ENCODE results near the gene TNFRSF4. TPM values are rescaled to one million over a fixed set of nuclear protein-coding genes. Genes with fewer than 3 reads are reported as not detected.
A peak's percentile ranks its signal among the peaks of the same experiment; 100 is the strongest.

The TNFRSF4 gene
- polyA plus RNA-seq, 2 of the 4 experiments (the other 2 are of a cell fraction): not detected

DNA sequence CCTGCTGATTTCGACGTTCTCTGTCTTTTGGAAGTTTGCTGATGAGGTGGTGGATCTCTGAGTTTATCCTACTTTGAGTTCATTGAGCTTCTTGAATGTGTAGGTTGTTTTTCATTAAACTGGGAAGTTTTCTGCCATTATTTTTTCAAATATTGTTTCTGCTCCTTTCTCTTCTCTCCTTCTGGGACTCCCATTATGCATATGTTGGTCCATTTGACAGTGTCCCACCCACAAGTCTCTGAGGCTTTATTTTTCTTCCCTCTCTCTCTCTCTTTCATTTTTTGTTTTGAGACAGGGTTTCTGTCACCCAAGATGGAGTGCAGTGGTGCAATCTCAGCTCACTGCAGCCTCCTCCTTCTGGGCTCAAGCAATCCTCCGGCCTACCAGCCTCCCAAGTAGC lies 19.2 kb downstream of the TNFRSF4 start:
- ChIA-PET POLR2A (no interaction called here), CTCF (interaction anchor here (1.4 kb wide), 1 partner anchor 77 kb away, joined by 3 read pairs; no protein-coding TSS in a partner anchor)
- H3K4me3 ChIP-seq: no peak overlapping the region
- ATAC-seq (no peak), DNase-seq (ENCODE audit: low read depth in 1 of 2, low spot score in 1 of 2) (peak in 1 of 2 experiments; percentile 33), FAIRE-seq (no peak)
- H3K4me1 ChIP-seq: no peaks in the 10 kb centered on the region
- TF ChIP-seq POLR2AphosphoS2 (conservative IDR thresholded peaks at IDR 0.05; ENCODE audit: low read length): no peak
- TF ChIP-seq SREBF2 (IDR thresholded peaks at IDR 0.05): no peak
- no peak for TF ChIP-seq FOSL2 (IDR thresholded peaks at IDR 0.05)
- no peak for TF ChIP-seq FOSL2 (CRISPR knock-in tag; IDR thresholded peaks at IDR 0.05)
- TF ChIP-seq ZSCAN20 (CRISPR knock-in tag; IDR thresholded peaks at IDR 0.05): no peak
- no peak for TF ChIP-seq RFX5 (IDR thresholded peaks at IDR 0.05)
- TF ChIP-seq CHD2 (IDR thresholded peaks at IDR 0.05; ENCODE audit: low read length, partially characterized antibody): no peak
- no peak for TF ChIP-seq ZFP36 (IDR thresholded peaks at IDR 0.05; ENCODE audit: borderline replicate concordance, partially characterized antibody)
- no peak for TF ChIP-seq EHF (CRISPR knock-in tag; IDR thresholded peaks at IDR 0.05)
- TF ChIP-seq, protein P1, sequence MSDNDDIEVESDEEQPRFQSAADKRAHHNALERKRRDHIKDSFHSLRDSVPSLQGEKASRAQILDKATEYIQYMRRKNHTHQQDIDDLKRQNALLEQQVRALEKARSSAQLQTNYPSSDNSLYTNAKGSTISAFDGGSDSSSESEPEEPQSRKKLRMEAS (IDR thresholded peaks at IDR 0.05): no peak
- no peak for TF ChIP-seq MYC (IDR thresholded peaks at IDR 0.05; ENCODE audit: borderline replicate concordance, low read length)
- H3K9me3 ChIP-seq: peaks cover 7% of the 10 kb centered on the region; the same call in 1 of the 3 replicates
- 58% methylated on average over 3 of the region's 3 CpGs for WGBS (ENCODE audit: missing lambda C conversion rate)
- no peak overlapping the region for H3K27ac ChIP-seq
- H3K4me2 ChIP-seq: no peak overlapping the region

DNA sequence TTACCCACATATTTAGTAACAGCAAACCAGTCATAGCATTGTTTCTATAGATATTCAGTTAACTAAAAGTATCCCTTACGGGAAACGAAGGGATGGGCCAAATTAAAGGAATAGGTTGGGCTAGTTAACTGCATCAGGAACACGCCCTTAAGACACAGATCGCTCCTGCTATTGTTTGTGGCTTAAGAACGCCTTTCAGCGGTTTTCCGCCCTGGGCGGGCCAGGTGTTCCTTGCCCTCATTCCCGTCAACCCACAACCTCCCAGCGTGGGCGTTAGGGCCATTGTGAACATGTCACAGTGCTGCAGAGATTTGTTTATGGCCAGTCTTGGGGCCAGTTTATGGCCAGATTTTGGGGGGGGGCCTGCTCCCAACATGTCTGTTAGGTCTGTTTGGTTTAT lies 22.2 kb downstream of the TNFRSF4 start:
- no peak overlapping the region for H3K4me2 ChIP-seq
- no peak overlapping the region for H3K27ac ChIP-seq
- no peak for ATAC-seq
- TF ChIP-seq CEBPB (IDR thresholded peaks at IDR 0.05): no peak
- TF ChIP-seq ZSCAN20 (CRISPR knock-in tag; IDR thresholded peaks at IDR 0.05): no peak
- no peak for TF ChIP-seq HOXA7 (CRISPR knock-in tag; IDR thresholded peaks at IDR 0.05)
- no peak for TF ChIP-seq CHD2 (IDR thresholded peaks at IDR 0.05; ENCODE audit: low read length, partially characterized antibody)
- no peak for TF ChIP-seq HOXB5 (CRISPR knock-in tag; IDR thresholded peaks at IDR 0.05)
- no peak for TF ChIP-seq ZNF302 (CRISPR knock-in tag; IDR thresholded peaks at IDR 0.05)
- TF ChIP-seq JUN (IDR thresholded peaks at IDR 0.05): no peak
- TF ChIP-seq HDAC2 (IDR thresholded peaks at IDR 0.05): no peak
- TF ChIP-seq RARB (CRISPR knock-in tag; IDR thresholded peaks at IDR 0.05): no peak
- TF ChIP-seq NPAS2 (CRISPR knock-in tag; IDR thresholded peaks at IDR 0.05; ENCODE audit: borderline replicate concordance): no peak
- TF ChIP-seq, protein P1 (IDR thresholded peaks at IDR 0.05): no peak
- TF ChIP-seq, protein P2, sequence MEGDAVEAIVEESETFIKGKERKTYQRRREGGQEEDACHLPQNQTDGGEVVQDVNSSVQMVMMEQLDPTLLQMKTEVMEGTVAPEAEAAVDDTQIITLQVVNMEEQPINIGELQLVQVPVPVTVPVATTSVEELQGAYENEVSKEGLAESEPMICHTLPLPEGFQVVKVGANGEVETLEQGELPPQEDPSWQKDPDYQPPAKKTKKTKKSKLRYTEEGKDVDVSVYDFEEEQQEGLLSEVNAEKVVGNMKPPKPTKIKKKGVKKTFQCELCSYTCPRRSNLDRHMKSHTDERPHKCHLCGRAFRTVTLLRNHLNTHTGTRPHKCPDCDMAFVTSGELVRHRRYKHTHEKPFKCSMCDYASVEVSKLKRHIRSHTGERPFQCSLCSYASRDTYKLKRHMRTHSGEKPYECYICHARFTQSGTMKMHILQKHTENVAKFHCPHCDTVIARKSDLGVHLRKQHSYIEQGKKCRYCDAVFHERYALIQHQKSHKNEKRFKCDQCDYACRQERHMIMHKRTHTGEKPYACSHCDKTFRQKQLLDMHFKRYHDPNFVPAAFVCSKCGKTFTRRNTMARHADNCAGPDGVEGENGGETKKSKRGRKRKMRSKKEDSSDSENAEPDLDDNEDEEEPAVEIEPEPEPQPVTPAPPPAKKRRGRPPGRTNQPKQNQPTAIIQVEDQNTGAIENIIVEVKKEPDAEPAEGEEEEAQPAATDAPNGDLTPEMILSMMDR (IDR thresholded peaks at IDR 0.05): no peak
- TF ChIP-seq, protein P3, sequence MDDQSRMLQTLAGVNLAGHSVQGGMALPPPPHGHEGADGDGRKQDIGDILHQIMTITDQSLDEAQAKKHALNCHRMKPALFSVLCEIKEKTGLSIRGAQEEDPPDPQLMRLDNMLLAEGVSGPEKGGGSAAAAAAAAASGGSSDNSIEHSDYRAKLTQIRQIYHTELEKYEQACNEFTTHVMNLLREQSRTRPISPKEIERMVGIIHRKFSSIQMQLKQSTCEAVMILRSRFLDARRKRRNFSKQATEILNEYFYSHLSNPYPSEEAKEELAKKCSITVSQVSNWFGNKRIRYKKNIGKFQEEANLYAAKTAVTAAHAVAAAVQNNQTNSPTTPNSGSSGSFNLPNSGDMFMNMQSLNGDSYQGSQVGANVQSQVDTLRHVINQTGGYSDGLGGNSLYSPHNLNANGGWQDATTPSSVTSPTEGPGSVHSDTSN (IDR thresholded peaks at IDR 0.05): no peak
- TF ChIP-seq RFX5 (IDR thresholded peaks at IDR 0.05): no peak
- TF ChIP-seq GATA3 (IDR thresholded peaks at IDR 0.05; ENCODE audit: borderline replicate concordance): no peak
- TF ChIP-seq EHF (CRISPR knock-in tag; IDR thresholded peaks at IDR 0.05): no peak
- TF ChIP-seq, protein P4, sequence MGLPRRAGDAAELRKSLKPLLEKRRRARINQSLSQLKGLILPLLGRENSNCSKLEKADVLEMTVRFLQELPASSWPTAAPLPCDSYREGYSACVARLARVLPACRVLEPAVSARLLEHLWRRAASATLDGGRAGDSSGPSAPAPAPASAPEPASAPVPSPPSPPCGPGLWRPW (IDR thresholded peaks at IDR 0.05): no peak
- TF ChIP-seq, protein P5, sequence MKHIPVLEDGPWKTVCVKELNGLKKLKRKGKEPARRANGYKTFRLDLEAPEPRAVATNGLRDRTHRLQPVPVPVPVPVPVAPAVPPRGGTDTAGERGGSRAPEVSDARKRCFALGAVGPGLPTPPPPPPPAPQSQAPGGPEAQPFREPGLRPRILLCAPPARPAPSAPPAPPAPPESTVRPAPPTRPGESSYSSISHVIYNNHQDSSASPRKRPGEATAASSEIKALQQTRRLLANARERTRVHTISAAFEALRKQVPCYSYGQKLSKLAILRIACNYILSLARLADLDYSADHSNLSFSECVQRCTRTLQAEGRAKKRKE (CRISPR knock-in tag; IDR thresholded peaks at IDR 0.05; ENCODE audit: low read depth): no peak
- TF ChIP-seq, protein P6, sequence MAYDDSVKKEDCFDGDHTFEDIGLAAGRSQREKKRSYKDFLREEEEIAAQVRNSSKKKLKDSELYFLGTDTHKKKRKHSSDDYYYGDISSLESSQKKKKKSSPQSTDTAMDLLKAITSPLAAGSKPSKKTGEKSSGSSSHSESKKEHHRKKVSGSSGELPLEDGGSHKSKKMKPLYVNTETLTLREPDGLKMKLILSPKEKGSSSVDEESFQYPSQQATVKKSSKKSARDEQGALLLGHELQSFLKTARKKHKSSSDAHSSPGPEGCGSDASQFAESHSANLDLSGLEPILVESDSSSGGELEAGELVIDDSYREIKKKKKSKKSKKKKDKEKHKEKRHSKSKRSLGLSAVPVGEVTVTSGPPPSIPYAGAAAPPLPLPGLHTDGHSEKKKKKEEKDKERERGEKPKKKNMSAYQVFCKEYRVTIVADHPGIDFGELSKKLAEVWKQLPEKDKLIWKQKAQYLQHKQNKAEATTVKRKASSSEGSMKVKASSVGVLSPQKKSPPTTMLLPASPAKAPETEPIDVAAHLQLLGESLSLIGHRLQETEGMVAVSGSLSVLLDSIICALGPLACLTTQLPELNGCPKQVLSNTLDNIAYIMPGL (CRISPR knock-in tag; IDR thresholded peaks at IDR 0.05; ENCODE audit: borderline replicate concordance): no peak
- no peak for TF ChIP-seq CBX2 (IDR thresholded peaks at IDR 0.05; ENCODE audit: borderline replicate concordance, low read depth)
- peaks cover 7% of the 10 kb centered on the region; the same call in 1 of the 3 replicates for H3K9me3 ChIP-seq
- DNase-seq (ENCODE audit: low read depth in 1 of 2, low spot score in 1 of 2): no peak
- no peaks in the 10 kb centered on the region for H3K4me1 ChIP-seq
- 64% methylated on average over 11 of the region's 11 CpGs for WGBS (ENCODE audit: missing lambda C conversion rate)
- ChIA-PET POLR2A (no interaction called here), CTCF (no interaction called here)
- no peak overlapping the region for H3K4me3 ChIP-seq
- FAIRE-seq: no peak

All from A549 (cell line).